AG09319 (cell line): Measurements from ENCODE around the gene ZBTB20.

Experiments used
- DNase-seq: peaks from one replicate; pipeline ENCODE4 v3.0.0-alpha.2; 2010; ENCODE audit warnings: low read depth; ENCODE audit errors: extremely low read depth
- TF ChIP-seq, protein P1 (sequence below): IDR thresholded peaks from 2 replicates; pipeline ENCODE4 v1.5.1; 2011; ENCODE audit warnings: low read depth, mild to moderate bottlenecking, inconsistent platforms, low read length, moderate library complexity

ZBTB20 gene

DNA sequence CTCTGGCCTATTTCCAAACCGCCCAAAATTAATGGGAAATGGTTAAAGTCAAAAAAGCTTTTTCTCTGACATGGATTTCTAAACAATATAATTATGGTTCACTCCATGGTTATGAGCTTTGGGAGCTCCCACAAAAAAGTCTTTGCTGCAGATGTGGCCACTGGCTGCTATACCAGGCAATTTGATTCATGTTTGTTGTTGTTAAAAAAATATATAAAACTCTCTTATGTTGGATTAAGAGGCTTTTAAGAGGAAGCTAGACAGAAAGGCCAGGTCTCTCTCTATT is 594.6 kb downstream of the ZBTB20 start:
- TF ChIP-seq, protein P1, sequence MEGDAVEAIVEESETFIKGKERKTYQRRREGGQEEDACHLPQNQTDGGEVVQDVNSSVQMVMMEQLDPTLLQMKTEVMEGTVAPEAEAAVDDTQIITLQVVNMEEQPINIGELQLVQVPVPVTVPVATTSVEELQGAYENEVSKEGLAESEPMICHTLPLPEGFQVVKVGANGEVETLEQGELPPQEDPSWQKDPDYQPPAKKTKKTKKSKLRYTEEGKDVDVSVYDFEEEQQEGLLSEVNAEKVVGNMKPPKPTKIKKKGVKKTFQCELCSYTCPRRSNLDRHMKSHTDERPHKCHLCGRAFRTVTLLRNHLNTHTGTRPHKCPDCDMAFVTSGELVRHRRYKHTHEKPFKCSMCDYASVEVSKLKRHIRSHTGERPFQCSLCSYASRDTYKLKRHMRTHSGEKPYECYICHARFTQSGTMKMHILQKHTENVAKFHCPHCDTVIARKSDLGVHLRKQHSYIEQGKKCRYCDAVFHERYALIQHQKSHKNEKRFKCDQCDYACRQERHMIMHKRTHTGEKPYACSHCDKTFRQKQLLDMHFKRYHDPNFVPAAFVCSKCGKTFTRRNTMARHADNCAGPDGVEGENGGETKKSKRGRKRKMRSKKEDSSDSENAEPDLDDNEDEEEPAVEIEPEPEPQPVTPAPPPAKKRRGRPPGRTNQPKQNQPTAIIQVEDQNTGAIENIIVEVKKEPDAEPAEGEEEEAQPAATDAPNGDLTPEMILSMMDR: no peak
- DNase-seq: no peak

DNA sequence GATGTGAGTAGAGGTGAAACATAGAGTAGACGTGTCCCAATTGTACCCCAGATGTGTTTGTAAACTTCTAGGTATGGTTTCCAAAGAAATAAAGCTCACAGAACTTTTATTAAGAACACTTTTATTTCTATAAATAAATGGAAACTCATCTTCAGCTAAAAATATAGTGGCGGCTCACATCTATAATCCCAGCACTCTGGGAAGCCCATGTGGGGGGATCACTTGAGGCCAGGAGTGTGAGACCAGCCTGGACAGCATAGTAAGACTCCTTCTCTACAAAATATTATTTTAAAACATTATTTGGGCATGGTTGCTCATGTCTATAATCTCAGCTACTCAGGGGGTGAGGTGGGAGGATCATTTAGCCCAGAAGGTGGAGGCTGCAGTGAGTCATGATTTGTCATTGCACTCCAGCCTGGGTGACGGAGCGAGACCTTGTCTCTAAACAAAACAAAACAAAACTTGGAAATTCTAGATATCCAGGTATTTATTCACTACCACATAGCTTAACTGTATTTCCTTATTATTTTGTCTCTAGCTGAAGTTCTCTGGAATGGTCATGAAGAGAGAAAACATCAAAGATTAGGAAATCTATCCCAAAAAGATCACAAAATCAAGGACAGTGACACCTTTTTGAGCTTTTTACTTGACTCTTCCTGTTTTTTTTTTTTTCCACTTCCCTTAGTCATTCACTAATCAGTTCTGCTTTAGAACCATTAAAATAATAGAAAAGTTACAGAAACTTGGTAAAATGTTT is 595.1 kb downstream of the ZBTB20 start:
- DNase-seq: no peak

DNA sequence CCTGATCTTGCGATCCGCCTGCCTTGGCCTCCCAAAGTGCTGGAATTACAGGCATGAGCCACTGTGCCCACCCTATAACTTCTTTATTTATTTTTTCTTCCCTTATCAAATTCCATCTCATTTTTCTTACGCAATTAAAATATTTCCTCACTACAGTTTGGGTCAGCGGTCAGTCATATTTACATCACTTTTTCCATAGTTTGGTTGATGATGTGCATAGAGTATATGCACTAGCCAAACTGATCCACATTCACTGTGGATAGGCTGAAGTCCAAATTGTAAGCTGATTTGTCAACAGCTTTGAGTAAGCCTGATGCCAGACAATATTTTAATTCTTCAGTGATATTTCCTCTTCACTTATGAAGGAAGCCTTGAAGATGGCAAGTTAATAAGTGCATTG is 596.9 kb downstream of the ZBTB20 start:
- TF ChIP-seq, protein P1: no peak
- no peak for DNase-seq

More for the DNA sequence above, 595.1 kb downstream of the ZBTB20 start:
- TF ChIP-seq, protein P1: no peak

DNA sequence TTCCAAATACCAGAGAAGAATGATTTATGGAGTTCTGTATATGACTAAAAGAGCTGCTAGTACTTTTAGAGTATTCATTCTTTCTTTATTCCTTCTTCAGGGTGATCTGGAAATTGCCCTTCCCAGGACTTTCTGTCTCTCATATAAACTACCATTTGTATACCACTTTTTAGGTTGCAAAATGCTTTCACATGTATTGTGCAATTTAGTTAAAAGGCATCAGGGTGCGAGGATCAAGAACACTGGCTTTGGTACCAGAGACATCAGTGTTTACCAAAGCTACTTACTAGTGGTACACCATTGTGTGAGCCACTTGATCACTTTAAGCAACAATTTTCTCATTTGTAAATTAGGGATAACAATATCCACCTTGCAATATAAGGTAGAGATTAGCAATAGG is 601.9 kb downstream of the ZBTB20 start:
- TF ChIP-seq, protein P1: no peak
- no peak for DNase-seq

DNA sequence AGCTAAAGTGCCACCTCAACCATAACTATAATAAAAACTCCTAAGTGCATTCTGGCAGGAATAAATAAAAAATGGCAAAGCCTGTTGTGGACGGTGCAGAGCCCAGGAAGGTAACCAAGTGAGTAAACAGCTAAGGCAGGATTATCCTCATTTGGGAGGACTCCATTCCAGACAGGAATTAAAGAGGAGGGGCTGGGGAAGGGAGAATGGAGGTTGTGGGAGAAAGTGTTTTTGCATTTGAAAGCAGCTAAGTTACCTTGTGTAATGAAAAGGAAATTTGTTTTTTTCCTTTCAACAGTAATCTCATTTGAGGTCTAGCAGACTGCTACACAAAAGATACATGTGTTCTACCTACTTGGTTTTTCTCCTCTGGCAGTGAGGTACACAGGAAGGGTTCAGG is 604.7 kb downstream of the ZBTB20 start:
- no peak for DNase-seq
- TF ChIP-seq, protein P1: no peak

DNA sequence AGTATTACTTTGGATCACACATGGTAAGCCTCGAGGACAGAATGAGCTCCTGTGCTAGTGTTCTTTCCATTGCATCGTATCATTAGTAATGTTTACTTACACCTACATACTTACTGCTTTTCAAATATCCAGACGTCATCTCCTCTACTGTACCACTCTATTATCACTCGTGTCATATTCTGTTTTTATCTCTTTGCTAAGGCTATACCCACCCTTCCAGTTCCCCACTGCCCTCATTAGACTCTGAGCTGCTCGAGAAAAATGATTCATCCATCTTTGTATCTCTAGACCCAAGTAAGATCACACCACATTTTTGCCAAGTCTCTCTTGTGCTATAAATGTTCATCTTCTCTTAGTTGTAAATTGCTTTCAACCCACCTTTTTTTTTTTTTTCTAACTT is 607.6 kb downstream of the ZBTB20 start:
- no peak for DNase-seq
- TF ChIP-seq, protein P1: no peak

DNA sequence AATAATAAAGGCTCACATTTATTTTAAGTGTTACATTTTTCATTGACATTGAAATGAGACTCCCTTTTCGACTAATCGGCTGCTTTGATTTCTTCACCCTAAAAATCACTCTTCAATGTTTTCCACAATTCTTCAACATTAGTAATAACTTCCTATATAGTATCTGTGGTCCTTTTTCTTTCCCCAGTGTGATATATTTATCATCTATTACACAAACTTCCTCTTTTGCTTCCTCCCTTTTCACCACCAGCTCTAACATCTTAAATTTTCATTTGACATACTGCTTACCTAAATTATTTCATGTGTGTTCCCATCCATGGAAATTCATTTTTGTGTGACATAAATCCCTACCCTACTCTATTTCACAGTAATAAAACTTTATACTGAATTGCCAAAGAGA is 608.9 kb downstream of the ZBTB20 start:
- no peak for DNase-seq
- TF ChIP-seq, protein P1: no peak
